NCI-H748 (cell line): ENCODE measurements around the gene MAP2K4.
"Not testable (repeated sequence)": the region's sequence is repeated elsewhere in the genome, so short reads cannot be mapped to it uniquely, and the experiment has no call there.

Experiments used
- DNase-seq: peaks from one replicate; lab custom pipeline; 2025; ENCODE audit not compliant: unreplicated experiment; lab: John Stamatoyannopoulos, UW

The MAP2K4 gene

GRCh38 chr17:12020642-12021622, at the start of gene MAP2K4:
MAP2K4 (plus strand) TSS chr17:12020877; CDS start chr17:12020887, 10 bp downstream.
- peak; percentile 90 for DNase-seq

- not testable (repeated sequence) for DNase-seq
Measured at GRCh38 chr17:11972741-11973140, 47.9 kb upstream of the MAP2K4 start.

- no peak for DNase-seq
Measured at GRCh38 chr17:11979795-11980194, 40.9 kb upstream of the MAP2K4 start.

- DNase-seq: no peak
Measured at GRCh38 chr17:11980813-11981212, 39.9 kb upstream of the MAP2K4 start.

- no peak for DNase-seq
Measured at GRCh38 chr17:11981862-11982261, 38.8 kb upstream of the MAP2K4 start.

GRCh38 chr17:11986179-11986941, 34.3 kb upstream of the MAP2K4 start:
- DNase-seq: no peak

- DNase-seq: peak; percentile 49
Measured at GRCh38 chr17:11986942-11987329, 33.7 kb upstream of the MAP2K4 start.

GRCh38 chr17:11990363-11990983, 30.2 kb upstream of the MAP2K4 start:
- DNase-seq: no peak

- no peak for DNase-seq
Measured at GRCh38 chr17:11991461-11991860, 29.2 kb upstream of the MAP2K4 start.

- DNase-seq: peak; percentile 69
Measured at GRCh38 chr17:11996722-11997146, 23.9 kb upstream of the MAP2K4 start.

- DNase-seq: peak; percentile 97
Measured at GRCh38 chr17:11997147-11997971, 23.3 kb upstream of the MAP2K4 start, which contains the start of gene ZNF18. ZNF18 (minus strand) TSS chr17:11997475; CDS start chr17:11992829, 4,646 bp downstream.

GRCh38 chr17:11997972-11998233, 22.8 kb upstream of the MAP2K4 start:
- DNase-seq: peak; percentile 33

GRCh38 chr17:11999696-12000095, 21.0 kb upstream of the MAP2K4 start:
- DNase-seq: no peak

GRCh38 chr17:12007466-12007865, 13.2 kb upstream of the MAP2K4 start:
- DNase-seq: no peak

- no peak for DNase-seq
Measured at GRCh38 chr17:12021623-12022140, 1.0 kb downstream of the MAP2K4 start.

- DNase-seq: no peak
Measured at GRCh38 chr17:12022310-12022709, 1.6 kb downstream of the MAP2K4 start.

- DNase-seq: no peak
Measured at GRCh38 chr17:12024327-12024726, 3.6 kb downstream of the MAP2K4 start.

- no peak for DNase-seq
Measured at GRCh38 chr17:12027658-12028057, 7.0 kb downstream of the MAP2K4 start.

GRCh38 chr17:12028611-12029010, 7.9 kb downstream of the MAP2K4 start:
- no peak for DNase-seq

GRCh38 chr17:12034538-12034937, 13.9 kb downstream of the MAP2K4 start:
- no peak for DNase-seq
